Activated CD4-positive, alpha-beta T cell treated with anti-CD3 and anti-CD28 coated beads for 24 hours (primary cell): ENCODE data around the gene RANBP9.

ENCODE experiments used
- DNase-seq, 2 donors: peaks; one replicate each; pipeline ENCODE4 v3.0.0-alpha.2; 2020; ENCODE audit warnings: low read depth in 2 of 2

The RANBP9 gene

DNA sequence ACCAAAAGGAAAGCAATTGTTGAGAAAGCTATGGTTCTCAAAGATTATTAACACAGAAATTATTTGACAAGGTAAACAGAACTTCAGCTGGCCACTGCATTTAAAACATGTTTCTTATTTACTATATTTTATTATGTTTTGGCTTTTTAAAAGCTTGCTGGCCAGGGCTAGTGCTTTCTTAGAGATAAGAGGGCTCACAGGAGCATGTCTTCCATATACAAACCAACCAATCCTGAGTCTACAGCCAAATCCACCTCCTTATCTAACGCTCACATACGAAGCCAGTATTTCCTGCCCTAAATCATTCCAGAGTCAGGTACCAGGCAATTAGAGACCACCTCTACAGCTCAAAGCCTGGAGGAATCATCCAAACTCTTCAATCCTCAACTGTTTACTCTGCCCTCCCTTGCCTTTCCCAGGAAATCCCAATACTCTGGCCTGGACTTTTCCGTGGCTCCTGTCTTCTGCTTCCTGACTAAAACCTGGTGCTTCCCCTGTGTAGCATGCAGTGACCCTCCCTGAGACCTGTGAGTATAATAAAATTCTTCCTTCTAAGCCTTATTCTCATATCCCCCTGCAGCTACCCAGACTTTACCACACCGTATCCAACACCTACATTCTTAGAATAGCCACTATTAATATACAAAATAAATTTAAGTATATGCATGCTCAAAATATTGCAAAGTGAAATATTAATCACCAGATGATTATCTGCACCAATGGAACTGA is 33.2 kb downstream of the RANBP9 start:
- no peak for DNase-seq

DNA sequence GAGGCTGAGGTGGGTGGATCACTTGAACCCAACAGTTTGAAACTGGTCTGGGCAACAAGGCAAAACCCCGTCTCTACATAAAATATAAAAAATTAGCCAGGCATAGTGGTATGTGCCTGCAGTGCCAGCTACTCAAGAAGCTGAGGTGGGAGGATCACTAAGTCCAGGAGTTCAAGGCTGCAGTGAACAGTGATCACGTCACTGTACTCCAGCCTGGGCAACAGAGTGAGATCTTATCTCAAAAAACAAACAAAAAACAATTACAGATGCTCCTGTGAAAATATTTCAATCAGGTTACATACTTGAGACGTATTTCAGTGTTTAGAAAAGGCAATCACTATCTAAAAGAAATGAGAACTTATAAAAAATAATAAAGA is 33.8 kb downstream of the RANBP9 start:
- no peak for DNase-seq

DNA sequence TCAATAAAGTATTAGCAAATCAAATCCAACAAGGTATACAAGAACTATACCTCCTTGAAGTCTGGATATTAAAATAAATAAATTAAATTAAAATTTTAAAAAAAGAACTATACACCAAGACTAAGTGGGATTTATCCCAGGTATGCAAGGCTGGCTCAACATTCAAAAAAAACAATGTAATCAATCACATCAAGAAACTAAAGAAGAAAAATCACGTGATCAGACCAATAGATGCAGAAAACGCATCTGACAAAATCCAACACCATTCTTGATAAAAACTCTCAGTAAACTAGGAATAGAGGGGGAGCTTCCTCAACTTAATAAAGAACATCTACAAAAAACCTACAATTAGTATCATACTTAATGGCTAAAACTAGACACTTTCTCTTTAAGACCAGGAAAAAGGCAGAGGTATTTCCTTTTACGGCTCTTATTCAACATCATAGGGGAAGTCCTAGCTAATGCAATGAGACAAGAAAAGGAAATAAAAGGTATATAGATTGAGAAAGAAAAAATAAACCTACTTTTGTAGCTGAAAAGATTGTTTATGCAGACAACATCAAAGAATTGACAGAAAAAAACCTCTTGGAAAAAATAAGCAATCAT is 35.0 kb downstream of the RANBP9 start:
- DNase-seq = no peak

DNA sequence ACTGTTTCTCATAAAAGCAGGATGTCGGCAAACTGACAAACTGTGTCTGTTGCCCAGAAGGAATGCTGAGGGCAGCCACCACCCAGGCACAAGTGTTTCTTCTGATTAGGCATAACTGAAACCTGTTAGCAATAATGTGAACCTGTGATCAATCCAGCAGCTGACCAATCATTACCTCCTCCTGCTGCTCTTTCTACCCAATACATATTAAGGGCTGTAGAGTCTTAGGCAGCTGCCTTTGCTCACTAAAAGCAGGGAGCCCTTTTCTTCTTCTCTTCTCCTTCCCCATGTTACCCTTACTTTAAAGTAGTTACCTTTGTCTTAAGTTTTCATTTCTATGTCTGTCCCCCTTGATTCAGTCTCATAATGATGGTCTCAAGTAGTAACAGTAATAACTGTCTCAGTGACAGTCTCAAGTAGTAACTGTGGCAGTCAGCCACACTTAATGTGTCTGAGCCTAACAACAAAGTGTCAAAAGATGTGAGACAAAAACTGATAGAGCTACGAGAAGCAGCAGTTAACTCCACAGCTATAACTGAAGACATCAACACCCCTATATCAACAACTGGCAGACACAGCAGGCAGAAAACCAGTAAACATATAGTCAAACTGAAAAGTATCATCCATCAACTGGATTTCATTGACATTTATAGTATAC is 37.0 kb downstream of the RANBP9 start:
- DNase-seq = no peak

DNA sequence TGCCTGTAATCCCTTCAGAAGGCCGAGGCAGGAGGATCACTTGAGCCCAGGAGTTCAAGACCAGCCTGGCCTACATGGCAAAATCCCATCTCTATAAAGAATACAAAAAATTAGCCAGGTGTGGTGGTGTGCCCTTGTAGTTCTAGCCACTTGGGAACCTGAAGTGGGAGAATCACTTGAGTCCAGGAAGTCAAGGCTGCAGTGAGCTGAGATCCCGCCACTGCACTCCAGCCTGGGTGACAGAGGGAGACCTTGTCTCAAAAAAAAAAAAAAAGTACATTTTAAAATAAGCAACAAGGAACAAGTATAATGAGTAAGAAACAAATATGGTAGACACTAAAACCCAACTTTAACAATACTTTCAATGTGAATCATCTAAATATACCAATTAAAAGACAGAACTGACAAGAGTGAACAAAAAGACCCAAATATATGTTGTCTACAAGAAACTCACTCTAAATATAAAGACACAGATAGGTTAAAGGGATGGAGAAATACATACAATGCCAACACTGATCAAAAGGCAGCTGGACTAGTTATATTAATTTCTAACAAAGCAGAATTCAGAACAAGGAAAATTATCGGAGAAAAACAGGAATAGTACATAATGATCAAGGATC is 37.7 kb downstream of the RANBP9 start:
- DNase-seq = no peak

DNA sequence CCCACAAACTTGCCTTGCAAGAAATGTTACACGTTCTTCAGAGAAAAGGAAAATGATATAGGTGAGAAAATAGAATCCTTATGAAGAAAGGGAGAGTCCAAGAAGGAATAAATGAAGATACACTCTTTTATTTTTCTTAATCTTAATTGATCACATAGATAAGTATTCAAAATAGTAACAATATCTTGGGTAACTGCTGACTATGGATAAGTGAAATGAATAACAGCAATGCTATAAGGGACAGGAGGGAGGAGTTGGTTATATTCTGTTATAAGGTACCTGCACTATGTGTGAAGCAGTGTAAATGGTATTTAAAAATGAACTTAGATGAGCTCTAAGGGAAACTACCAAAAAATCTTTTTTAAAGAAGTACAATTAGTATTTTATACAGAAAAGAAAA is 38.3 kb downstream of the RANBP9 start:
- DNase-seq = no peak

DNA sequence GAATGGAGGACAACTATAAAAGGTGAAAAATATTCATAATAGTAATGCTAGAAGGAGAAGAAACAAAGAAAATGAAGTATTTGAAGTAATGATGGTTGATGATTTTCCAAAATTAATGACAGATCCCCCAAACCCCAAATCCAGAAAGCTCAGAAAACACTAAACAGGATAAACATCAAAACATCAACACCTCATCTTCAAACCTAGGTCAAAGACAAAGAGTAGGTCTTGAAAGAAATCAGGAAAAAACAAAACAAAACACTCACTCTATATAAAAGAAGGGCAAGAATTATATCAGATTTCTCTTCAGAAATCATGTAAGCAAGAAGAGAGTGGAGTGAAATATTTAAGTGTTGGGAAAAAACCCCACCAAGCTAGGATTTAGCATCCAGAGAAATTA is 38.7 kb downstream of the RANBP9 start:
- no peak for DNase-seq

DNA sequence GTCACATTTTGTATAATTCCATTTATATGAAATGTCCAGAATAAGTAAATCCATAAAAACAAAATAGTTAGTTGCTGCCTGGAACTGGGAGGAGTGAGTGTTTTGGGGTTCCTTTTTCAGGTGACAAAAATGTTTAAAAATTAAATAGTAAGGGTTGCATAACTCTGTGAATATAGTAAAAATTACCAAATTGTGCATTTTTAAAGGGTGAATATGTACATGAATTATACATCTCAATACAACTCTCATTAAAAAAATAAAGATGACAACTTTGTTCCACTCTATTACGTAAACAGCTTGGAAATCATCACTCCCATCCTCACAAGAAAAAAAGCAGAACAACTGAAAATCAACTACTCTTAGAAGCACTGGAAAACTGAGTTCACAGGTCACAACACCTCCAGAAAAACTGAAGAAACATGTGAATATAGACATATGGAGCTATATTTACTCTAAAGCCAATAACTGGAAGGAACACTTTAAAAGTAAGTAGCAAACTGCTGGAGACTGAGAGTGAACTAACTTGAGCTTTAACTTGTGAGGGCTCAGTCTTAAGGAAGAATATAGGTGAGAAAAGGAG is 40.0 kb downstream of the RANBP9 start:
- DNase-seq = no peak

DNA sequence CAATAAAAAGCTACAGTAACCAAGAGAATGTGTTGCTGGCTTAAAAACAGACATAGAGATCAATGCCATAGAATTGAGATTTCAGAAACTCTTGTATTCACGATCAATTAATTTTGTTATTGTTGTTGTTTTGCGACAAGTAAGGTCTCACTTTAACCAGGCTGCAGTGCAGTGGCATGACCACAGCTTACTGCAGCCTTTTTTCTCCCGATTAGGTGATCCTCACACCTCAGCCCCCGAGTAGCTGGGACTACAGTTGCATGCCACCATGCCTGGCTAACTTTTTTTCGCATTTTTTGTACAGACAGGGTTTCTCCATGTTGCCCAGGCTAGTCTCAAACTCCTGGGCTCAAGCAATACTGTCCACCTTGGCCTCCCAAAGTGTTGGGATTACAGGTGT is 42.2 kb downstream of the RANBP9 start:
- no peak for DNase-seq

DNA sequence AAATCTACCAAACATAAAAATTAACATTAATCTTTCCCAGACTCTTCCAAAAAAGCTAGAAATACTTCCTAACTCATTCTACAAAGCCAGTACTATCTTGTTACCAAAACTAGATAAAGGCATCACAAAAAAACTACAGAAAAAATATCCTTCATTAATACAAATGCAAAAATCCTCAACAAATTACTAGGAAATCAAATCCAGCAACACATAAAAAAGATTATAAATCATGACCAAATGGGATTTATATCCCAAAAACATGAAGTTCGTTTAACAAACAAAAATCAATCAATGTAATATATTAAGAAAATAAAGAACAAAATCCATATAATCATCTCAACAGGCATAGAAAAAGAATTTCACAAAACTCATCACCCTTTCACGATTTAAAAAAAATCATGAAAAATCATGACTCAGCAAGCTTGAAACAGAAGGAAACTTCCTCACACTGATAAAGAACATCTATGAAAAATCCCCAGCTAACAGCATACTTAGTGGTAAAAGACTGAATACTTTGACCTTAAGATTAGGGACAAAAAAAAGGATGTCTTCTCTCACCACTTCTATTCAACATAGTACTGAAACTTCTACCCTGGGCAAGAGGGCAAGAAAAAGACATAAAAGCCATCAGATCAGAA is 43.2 kb downstream of the RANBP9 start:
- no peak for DNase-seq

DNA sequence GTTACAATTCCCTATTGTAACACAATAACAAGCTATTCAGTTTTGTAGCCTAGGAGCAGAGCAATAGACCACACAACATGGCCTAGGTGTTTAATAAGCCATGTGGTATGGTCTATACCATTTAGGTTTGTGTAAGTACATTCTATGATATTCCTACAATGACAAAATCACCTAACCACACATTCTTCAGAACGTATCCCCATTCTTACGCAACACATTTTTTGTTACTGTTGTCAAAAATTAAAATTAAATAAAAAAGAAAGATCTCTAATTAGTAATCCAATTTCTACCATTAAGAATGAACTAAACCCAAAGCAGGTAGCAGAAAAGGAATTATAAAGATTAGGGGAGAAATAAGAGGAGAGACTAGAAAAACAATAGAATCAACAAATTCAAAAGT is 44.0 kb downstream of the RANBP9 start:
- no peak for DNase-seq

DNA sequence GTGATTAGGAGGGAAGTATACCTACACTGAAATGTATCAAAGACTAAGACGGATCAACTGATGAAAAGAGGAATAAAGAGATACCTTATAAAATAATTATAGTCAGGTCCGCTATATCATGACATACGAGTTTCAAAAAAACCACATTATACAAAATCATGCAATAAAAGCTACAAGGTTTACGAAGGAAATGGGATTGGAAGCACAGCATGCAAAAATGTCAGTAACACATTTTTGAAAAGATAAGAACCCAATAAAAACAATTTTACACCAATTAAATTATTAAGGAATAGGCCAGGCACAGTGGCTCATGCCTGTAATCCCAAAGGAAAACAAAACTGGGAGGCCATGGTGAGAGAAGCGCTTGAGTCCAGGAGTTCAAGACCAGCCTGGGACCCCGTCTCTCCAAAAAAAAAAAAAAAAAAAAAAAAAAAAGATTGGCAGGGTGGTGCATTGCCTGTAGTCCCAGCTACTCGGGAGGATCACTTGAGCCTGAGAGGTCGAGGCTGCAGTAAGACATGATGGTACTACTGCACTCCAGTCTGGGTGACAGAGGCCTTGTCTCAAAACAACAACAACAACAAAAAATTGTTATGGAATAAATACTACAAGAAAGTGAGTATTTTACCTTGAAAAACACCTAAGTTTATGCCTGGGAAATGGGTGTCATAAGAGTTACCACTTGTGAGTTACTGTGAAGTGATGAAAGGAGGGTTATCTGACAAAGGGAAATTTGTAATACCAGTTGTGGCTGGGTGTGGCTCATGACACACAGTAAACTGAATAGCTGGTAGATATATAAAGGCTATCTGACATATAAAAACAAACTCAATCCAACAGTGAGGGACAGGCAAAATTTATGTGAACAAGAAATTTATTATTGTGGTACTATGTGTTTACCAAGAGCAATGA is 45.2 kb downstream of the RANBP9 start:
- DNase-seq = no peak

DNA sequence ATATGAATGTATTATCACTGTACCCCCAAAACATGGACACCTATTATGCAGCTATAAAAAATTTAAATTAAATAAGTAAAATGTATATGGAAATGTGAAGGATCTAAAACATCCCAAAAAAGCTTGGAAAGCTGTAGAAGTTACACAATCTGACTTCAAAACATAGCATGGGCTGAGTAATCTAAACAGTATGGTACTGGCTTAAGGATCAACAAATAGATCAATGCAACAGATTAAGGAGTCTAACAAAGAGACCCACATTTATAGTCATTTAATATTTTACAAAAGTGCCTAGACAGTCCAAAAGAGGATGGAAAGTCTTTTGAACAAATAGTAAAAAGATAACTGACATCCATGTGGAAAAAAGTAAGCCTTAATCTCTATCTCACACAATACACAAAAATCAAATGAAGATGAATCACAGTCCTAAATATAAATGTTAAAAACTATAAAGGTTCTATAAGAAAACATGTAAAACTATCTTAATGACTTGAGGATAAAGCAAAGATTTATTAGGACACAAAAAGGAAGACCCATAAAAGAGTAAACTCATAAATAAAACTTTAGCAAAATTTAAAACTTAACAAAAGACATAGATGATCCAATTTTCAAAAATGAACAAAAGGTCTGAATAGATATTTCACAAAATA is 46.8 kb downstream of the RANBP9 start:
- DNase-seq = no peak

DNA sequence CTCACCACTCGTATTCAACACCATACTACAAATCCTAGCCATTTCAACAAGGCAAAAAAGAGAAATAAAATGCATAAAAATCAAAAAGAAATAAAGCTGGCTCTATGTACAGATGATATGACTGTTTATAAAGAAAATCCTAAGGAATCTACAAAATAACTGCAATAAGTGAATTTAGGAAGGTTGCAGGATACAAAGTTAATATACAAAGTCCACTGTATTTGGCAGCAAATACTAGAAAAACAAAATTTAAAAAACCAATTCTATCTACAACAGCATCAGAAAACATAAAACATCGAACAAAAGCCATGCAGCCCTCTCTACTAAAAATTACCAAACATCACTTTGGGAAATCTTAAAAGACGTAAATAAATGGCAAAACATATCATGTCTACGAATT is 47.6 kb downstream of the RANBP9 start:
- no peak for DNase-seq

DNA sequence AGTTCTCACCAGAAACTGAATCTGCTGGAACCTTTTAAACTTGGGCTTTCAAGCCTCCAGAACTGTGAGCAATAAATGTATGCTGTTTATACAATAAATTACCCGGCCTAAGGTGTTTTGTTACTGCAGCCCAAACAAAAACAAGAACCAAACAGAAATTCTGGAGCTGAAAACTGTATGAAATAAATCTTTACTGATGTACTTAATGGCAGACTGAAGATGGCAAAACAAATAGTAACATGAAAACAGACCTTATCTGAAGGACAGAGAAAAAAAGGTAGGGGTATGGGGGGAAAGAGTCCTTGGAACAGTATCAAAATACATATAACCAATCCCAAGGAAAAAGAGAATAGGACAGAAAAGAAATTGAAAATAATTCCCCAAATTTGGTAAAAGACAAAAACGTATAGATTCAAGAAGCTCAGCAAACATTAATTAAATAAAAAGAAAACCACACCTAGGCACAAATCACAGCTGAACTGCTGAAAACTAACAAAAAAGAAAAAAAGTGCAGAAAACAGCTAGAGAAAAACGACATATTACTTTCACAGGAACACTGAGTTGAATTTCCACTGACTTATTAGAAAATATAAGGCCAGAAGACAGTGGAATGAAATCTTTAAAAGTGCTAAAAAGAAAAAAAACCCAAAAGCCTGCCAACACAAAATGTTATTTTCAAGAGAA is 48.8 kb downstream of the RANBP9 start:
- DNase-seq = no peak

DNA sequence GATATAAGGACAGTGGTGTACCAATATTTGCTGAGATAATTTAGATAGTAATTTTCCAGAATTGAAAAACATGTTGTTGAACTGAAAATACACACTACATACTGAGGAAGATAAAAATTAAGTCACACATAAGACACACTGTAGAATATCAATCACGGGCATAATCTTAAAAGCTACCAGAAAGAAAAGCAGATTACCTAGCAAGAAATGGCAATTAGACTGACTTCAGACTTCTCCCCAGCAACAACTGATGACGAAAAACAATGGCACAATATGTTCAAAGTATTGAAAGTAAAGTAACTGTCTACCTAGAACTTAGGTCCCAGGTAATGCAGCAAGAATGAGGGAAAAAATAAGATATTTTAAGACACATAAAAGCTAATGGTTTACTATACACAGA is 50.0 kb downstream of the RANBP9 start:
- DNase-seq = no peak

DNA sequence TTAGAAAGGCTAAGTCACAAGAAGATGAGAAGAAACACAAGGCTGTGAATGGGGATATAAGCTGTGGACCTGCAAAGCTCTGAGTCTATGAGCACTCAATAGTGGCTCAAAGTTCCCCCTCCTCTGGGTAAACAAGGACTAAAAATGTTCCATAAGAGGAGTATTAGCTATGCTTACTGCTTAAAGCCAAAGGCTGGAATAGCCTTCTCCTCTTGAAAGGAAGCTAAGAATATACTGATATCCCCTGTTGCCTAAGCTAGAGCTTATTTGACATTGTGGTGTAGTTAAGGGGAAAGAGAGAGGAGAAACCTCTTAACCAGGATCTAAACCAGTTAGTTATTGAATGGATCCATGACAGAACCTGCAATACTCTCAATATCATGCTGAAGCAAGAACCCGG is 50.7 kb downstream of the RANBP9 start:
- no peak for DNase-seq

DNA sequence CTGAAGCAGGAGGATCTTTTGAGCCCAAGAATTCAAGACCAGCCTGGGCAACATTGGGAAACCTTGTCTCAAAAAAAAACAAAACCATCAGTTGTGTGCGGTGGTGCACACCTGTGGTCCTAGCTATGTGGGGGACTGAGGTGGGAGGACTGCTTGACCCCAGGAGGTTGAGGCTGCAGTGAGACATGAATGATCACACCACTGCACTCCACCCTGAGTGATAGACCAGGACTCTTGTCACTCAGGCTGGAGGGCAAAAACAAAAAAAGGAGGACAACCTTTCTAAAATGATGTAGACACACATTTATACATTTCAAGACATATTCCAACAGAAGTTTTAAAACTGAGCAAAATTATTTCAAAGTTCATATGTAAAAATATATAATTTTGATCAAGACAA is 51.4 kb downstream of the RANBP9 start:
- no peak for DNase-seq

DNA sequence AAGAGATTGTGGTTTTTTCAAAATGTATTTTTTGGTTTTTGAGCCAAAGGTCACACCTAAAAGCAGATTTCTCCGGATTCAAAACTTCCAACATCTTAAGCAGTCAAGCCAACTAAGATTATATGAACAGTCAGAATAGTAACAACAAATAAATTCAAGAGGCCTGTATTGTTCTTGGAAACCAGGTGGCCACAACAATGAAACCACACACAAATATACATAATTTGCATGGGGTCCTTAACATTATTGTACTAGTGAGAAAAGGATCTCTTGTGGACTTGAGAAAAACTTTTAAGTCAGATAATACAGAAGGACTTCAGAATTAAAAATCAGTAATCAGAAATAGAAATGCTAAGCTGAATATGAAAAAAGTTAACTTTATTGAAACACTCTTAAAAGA is 55.9 kb downstream of the RANBP9 start:
- DNase-seq = no peak

DNA sequence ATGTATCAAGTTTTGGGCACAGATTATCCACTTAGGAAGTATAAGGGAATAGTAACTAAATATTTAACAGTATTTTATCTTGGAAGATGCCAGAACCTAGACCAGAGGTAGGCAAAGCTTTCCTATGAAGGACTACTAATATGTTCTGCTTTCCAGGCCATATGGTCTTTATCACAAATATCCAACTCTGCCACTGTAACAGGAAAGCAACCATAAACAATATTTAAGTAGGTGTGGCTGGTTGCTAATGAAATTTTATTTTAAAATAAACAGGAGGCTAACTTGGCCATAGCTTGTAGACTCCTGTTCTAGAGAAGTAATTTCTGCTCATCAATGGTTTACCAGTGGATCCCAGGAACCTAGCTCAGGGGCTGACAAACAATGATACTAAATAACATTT is 57.1 kb downstream of the RANBP9 start:
- DNase-seq = no peak
